HEK293 (cell line): Measurements from ENCODE around the gene UFSP2.

Experiments used
- CTCF ChIA-PET: fragments of 350-600 bp; formaldehyde crosslinking; extraction: SDS; loops from one replicate; lab custom pipeline; 2021; ENCODE audit warnings: antibody characterized with exemption; lab: Yijun Ruan, JAX
- POLR2A ChIA-PET: fragments of 300-600 bp; formaldehyde crosslinking; extraction: SDS; loops from one replicate; lab custom pipeline; 2020; ENCODE audit warnings: antibody characterized with exemption, inconsistent platforms; lab: Yijun Ruan, JAX
- H3K27ac ChIP-seq: fragments of 200-500 bp; sonication (Bioruptor generic); 2 replicates; pipeline ENCODE4 v1.5.1; 2014; ENCODE audit warnings: low read depth, low read length, control low read depth, inconsistent platforms; ENCODE audit errors: extremely low read depth
- H3K36me3 ChIP-seq, 2 experiments: fragments of 200-500 bp in 1 of 2; sonication (Bioruptor generic) in 1 of 2; 1 replicate in 1 of 2; 2 replicates in 1 of 2; pipeline ENCODE4 v1.5.1; 2014 to 2017; ENCODE audit warnings: inconsistent platforms in 2 of 2, low read length in 2 of 2; ENCODE audit not compliant: control insufficient read depth in 2 of 2, insufficient read depth in 1 of 2
- H3K4me1 ChIP-seq: fragments of 200-500 bp; sonication (Bioruptor generic); 2 replicates; pipeline ENCODE4 v1.5.1; 2014; ENCODE audit warnings: mild to moderate bottlenecking, low read length, inconsistent platforms; ENCODE audit not compliant: control insufficient read depth, insufficient read depth
- H3K4me3 ChIP-seq: 2 replicates; pipeline ENCODE4 v1.5.1; 2011; ENCODE audit warnings: low read depth, mild to moderate bottlenecking, control low read depth, low read length, moderate library complexity
- H3K9me3 ChIP-seq: fragments of 200-500 bp; sonication (Bioruptor generic); 2 replicates; pipeline ENCODE4 v1.5.1; 2014; ENCODE audit warnings: low read depth, low read length, inconsistent platforms; ENCODE audit not compliant: control insufficient read depth, insufficient read depth
- GLIS1 ChIP-seq: fragments of 450-650 bp; formaldehyde crosslinking; IDR thresholded peaks from 2 replicates; pipeline ENCODE4 v1.5.1; 2016; ENCODE audit warnings: missing biosample characterization, missing genetic modification characterization
- GLIS2 ChIP-seq: fragments of 450-650 bp; formaldehyde crosslinking; IDR thresholded peaks from 2 replicates; pipeline ENCODE4 v1.5.1; 2016; ENCODE audit warnings: missing biosample characterization, missing genetic modification characterization
- HOXA7 ChIP-seq: sonication (generic); formaldehyde crosslinking; IDR thresholded peaks from 2 replicates; pipeline ENCODE4 v1.8.1; 2022; ENCODE audit warnings: missing genetic modification reagents, borderline replicate concordance
- SP3 ChIP-seq: fragments of 450-650 bp; formaldehyde crosslinking; IDR thresholded peaks from 2 replicates; pipeline ENCODE4 v1.5.1; 2016; ENCODE audit warnings: missing biosample characterization, missing genetic modification characterization
- ZBTB1 ChIP-seq: fragments of 450-650 bp; formaldehyde crosslinking; IDR thresholded peaks from 2 replicates; pipeline ENCODE4 v1.5.1; 2016; ENCODE audit warnings: missing biosample characterization, missing genetic modification characterization
- ZEB2 ChIP-seq: fragments of 450-650 bp; formaldehyde crosslinking; IDR thresholded peaks from 2 replicates; pipeline ENCODE4 v1.5.1; 2016; ENCODE audit warnings: missing biosample characterization, missing genetic modification characterization
- ZFP37 ChIP-seq: fragments of 450-650 bp; formaldehyde crosslinking; IDR thresholded peaks from 2 replicates; pipeline ENCODE4 v1.5.1; 2016; ENCODE audit warnings: missing biosample characterization, missing genetic modification characterization
- ZNF114 ChIP-seq: fragments of 450-650 bp; formaldehyde crosslinking; IDR thresholded peaks from 2 replicates; pipeline ENCODE4 v1.5.0; 2017; ENCODE audit warnings: missing biosample characterization, missing genetic modification characterization
- ZNF169 ChIP-seq: fragments of 450-650 bp; formaldehyde crosslinking; IDR thresholded peaks from 2 replicates; pipeline ENCODE4 v1.5.1; 2016; ENCODE audit warnings: missing biosample characterization, missing genetic modification characterization
- ZNF175 ChIP-seq: fragments of 450-650 bp; formaldehyde crosslinking; IDR thresholded peaks from 2 replicates; pipeline ENCODE4 v1.5.1; 2016; ENCODE audit warnings: missing biosample characterization, missing genetic modification characterization
- ZNF211 ChIP-seq: fragments of 450-650 bp; formaldehyde crosslinking; IDR thresholded peaks from 2 replicates; pipeline ENCODE4 v1.5.1; 2016; ENCODE audit warnings: low read depth, missing biosample characterization, missing genetic modification characterization
- ZNF311 ChIP-seq: fragments of 450-650 bp; formaldehyde crosslinking; IDR thresholded peaks from 2 replicates; pipeline ENCODE4 v1.5.1; 2017; ENCODE audit warnings: missing biosample characterization, missing genetic modification characterization, borderline replicate concordance
- ZNF324 ChIP-seq: fragments of 450-650 bp; formaldehyde crosslinking; IDR thresholded peaks from 2 replicates; pipeline ENCODE4 v1.5.1; 2016; ENCODE audit warnings: missing biosample characterization, missing genetic modification characterization
- ZNF433 ChIP-seq: fragments of 450-650 bp; formaldehyde crosslinking; IDR thresholded peaks from 2 replicates; pipeline ENCODE4 v1.5.1; 2016; ENCODE audit warnings: missing biosample characterization, missing genetic modification characterization, low read depth
- ZNF473 ChIP-seq: fragments of 450-650 bp; formaldehyde crosslinking; IDR thresholded peaks from 2 replicates; pipeline ENCODE4 v1.5.1; 2017; ENCODE audit warnings: missing biosample characterization, missing genetic modification characterization
- ZNF571 ChIP-seq: fragments of 450-650 bp; formaldehyde crosslinking; IDR thresholded peaks from 2 replicates; pipeline ENCODE4 v1.5.0; 2017; ENCODE audit warnings: missing biosample characterization, missing genetic modification characterization
- ZNF621 ChIP-seq: fragments of 450-650 bp; formaldehyde crosslinking; IDR thresholded peaks from 2 replicates; pipeline ENCODE4 v1.5.1; 2017; ENCODE audit warnings: missing biosample characterization, missing genetic modification characterization
- ZNF623 ChIP-seq: fragments of 450-650 bp; formaldehyde crosslinking; IDR thresholded peaks from 2 replicates; pipeline ENCODE4 v1.5.1; 2016; ENCODE audit warnings: missing biosample characterization, missing genetic modification characterization
- ZNF776 ChIP-seq: fragments of 450-650 bp; formaldehyde crosslinking; IDR thresholded peaks from 2 replicates; pipeline ENCODE4 v1.5.0; 2017; ENCODE audit warnings: missing biosample characterization, missing genetic modification characterization, borderline replicate concordance
- ZNF843 ChIP-seq: fragments of 450-650 bp; formaldehyde crosslinking; IDR thresholded peaks from 2 replicates; pipeline ENCODE4 v1.5.1; 2016; ENCODE audit warnings: missing biosample characterization, missing genetic modification characterization
- ZSCAN23 ChIP-seq: fragments of 450-650 bp; formaldehyde crosslinking; IDR thresholded peaks from 2 replicates; pipeline ENCODE4 v1.5.1; 2016; ENCODE audit warnings: missing biosample characterization, missing genetic modification characterization
- TF ChIP-seq, protein P1 (sequence below): fragments of 450-650 bp; formaldehyde crosslinking; IDR thresholded peaks from 2 replicates; pipeline ENCODE4 v1.5.1; 2016; ENCODE audit warnings: missing biosample characterization, missing genetic modification characterization
- TF ChIP-seq, protein P2 (sequence below): fragments of 450-650 bp; formaldehyde crosslinking; IDR thresholded peaks from 2 replicates; pipeline ENCODE4 v1.5.1; 2016; ENCODE audit warnings: missing biosample characterization, missing genetic modification characterization
- TF ChIP-seq, protein P3 (sequence below): fragments of 450-650 bp; IDR thresholded peaks from 2 replicates; pipeline ENCODE4 v1.5.1; 2018; ENCODE audit warnings: missing biosample characterization, missing genetic modification characterization
- TF ChIP-seq, protein P4 (sequence below): fragments of 450-650 bp; formaldehyde crosslinking; IDR thresholded peaks from 2 replicates; pipeline ENCODE4 v1.5.1; 2017; ENCODE audit warnings: missing biosample characterization, missing genetic modification characterization
- TF ChIP-seq, protein P5 (sequence below): fragments of 450-650 bp; formaldehyde crosslinking; IDR thresholded peaks from 2 replicates; pipeline ENCODE4 v1.5.1; 2016; ENCODE audit warnings: missing biosample characterization, missing genetic modification characterization
- TF ChIP-seq, protein P6 (sequence below): fragments of 450-650 bp; formaldehyde crosslinking; IDR thresholded peaks from 2 replicates; pipeline ENCODE4 v1.5.1; 2017; ENCODE audit warnings: missing biosample characterization, missing genetic modification characterization
- TF ChIP-seq, protein P7 (sequence below): fragments of 450-650 bp; formaldehyde crosslinking; optimal IDR thresholded peaks from 2 replicates; pipeline ENCODE3; 2016; ENCODE audit warnings: missing biosample characterization, mild to moderate bottlenecking, missing genetic modification characterization

The UFSP2 gene

DNA sequence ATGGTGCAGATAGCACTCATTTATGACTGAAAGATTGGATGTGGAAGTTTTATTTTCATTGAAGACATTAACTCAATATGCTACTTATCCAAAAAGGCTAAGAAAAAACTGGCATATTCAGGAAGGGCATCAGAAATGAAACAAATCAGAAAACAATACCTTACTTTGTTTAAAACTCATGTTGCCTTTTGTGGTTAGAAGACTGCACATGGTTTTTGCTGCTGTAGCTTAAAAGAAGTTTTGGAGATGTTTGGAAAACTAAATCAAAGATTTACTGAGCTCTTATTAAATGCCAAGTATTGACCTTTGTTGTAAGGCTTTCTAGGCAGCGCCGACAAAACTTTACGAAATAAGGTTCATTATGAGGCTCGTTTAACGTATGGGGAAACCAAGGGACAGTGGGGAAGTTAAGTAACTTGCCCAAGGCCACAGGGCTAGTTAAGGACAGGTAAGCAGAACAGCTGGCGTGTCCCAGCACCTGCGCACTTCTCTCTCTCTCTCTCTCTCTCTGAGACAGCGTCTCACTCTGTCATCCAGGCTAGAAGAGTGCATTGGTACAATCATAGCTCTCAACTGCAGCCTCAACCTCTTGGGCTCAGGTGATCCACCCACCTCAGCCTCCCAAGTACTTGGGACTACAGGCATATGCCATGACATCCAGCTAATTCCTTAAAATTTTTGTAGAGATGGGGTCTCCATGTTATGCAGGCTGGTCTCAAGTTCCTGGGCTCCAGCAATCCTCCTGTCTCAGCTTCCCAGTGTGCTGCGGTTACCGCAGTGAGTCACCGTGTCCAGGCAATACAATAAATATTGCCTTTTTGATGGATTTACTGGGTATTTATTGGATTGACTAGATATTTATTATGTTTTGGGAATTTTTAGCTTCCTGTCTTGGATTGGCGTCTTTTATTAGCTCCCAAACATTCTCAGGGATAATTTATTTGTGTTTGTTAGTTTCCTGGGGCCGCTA, 46.2 kb downstream of the UFSP2 start:
- no peaks in the 10 kb centered on the region for H3K4me1 ChIP-seq
- no peak for TF ChIP-seq ZNF175
- no peak for TF ChIP-seq ZNF169 (tag by site-specific recombination)
- TF ChIP-seq, protein P1, sequence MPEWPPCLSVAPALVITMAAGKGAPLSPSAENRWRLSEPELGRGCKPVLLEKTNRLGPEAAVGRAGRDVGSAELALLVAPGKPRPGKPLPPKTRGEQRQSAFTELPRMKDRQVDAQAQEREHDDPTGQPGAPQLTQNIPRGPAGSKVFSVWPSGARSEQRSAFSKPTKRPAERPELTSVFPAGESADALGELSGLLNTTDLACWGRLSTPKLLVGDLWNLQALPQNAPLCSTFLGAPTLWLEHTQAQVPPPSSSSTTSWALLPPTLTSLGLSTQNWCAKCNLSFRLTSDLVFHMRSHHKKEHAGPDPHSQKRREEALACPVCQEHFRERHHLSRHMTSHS, result no peak
- TF ChIP-seq, protein P2, sequence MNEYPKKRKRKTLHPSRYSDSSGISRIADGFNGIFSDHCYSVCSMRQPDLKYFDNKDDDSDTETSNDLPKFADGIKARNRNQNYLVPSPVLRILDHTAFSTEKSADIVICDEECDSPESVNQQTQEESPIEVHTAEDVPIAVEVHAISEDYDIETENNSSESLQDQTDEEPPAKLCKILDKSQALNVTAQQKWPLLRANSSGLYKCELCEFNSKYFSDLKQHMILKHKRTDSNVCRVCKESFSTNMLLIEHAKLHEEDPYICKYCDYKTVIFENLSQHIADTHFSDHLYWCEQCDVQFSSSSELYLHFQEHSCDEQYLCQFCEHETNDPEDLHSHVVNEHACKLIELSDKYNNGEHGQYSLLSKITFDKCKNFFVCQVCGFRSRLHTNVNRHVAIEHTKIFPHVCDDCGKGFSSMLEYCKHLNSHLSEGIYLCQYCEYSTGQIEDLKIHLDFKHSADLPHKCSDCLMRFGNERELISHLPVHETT (tag by site-specific recombination), result no peak
- TF ChIP-seq ZNF621 (tag by site-specific recombination), result no peak
- no peak for TF ChIP-seq ZNF211
- TF ChIP-seq SP3 (tag by site-specific recombination), result no peak
- no peak for TF ChIP-seq ZNF623
- TF ChIP-seq ZNF114, result no peak
- TF ChIP-seq ZNF843 (tag by site-specific recombination), result no peak
- no peak for TF ChIP-seq ZSCAN23 (tag by site-specific recombination)
- no peak for TF ChIP-seq ZEB2 (tag by site-specific recombination)
- TF ChIP-seq ZFP37 (tag by site-specific recombination), result no peak
- no peak for TF ChIP-seq GLIS2 (tag by site-specific recombination)
- TF ChIP-seq ZNF311 (tag by site-specific recombination), result no peak
- TF ChIP-seq ZNF473, result no peak
- TF ChIP-seq HOXA7 (CRISPR knock-in tag), result no peak
- TF ChIP-seq ZNF324 (tag by site-specific recombination), result no peak
- TF ChIP-seq, protein P3, sequence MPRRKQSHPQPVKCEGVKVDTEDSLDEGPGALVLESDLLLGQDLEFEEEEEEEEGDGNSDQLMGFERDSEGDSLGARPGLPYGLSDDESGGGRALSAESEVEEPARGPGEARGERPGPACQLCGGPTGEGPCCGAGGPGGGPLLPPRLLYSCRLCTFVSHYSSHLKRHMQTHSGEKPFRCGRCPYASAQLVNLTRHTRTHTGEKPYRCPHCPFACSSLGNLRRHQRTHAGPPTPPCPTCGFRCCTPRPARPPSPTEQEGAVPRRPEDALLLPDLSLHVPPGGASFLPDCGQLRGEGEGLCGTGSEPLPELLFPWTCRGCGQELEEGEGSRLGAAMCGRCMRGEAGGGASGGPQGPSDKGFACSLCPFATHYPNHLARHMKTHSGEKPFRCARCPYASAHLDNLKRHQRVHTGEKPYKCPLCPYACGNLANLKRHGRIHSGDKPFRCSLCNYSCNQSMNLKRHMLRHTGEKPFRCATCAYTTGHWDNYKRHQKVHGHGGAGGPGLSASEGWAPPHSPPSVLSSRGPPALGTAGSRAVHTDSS (tag by site-specific recombination), result no peak
- TF ChIP-seq, all 188 proteins: peak for 0
- H3K4me3 ChIP-seq, result no peak overlapping the region
- H3K36me3 ChIP-seq, result peaks cover 0 to 22% of the 10 kb centered on the region in 2 experiments; a peak in 1 of 3 replicates
- ChIA-PET POLR2A (no interaction called here), CTCF (no interaction called here)
- H3K27ac ChIP-seq, result no peak overlapping the region
- H3K9me3 ChIP-seq, result no peaks in the 10 kb centered on the region

DNA sequence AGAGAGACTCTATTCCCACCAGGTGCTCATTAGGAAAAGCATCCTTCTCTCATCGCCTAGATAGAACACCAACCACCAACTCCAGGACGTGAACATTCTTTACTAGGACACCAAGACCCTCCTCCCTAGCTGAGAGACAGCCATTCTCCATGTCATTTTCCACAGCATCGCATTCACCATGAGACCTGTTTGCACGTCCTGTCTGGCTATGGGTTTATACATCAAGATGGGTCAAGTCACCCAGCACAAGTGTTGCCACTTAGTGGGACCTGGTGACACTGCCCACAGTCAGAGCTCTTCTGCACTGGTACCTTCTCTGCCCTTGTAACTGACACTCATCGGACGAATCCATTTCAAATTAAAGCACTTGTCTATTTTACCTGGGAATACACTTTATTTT, 47.5 kb downstream of the UFSP2 start:
- Histone ChIP-seq H3K4me1 (no peaks in the 10 kb centered on the region), H3K9me3 (no peaks in the 10 kb centered on the region), H3K27ac (no peak overlapping the region), H3K36me3 (peaks cover 0 to 24% of the 10 kb centered on the region in 2 experiments; a peak in 1 of 3 replicates), H3K4me3 (no peak overlapping the region)
- ChIA-PET CTCF (no interaction called here), POLR2A (no interaction called here)
- TF ChIP-seq ZNF433 (tag by site-specific recombination), result no peak
- TF ChIP-seq ZBTB1 (tag by site-specific recombination), result no peak
- TF ChIP-seq, protein P4, sequence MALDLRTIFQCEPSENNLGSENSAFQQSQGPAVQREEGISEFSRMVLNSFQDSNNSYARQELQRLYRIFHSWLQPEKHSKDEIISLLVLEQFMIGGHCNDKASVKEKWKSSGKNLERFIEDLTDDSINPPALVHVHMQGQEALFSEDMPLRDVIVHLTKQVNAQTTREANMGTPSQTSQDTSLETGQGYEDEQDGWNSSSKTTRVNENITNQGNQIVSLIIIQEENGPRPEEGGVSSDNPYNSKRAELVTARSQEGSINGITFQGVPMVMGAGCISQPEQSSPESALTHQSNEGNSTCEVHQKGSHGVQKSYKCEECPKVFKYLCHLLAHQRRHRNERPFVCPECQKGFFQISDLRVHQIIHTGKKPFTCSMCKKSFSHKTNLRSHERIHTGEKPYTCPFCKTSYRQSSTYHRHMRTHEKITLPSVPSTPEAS (tag by site-specific recombination), result no peak
- TF ChIP-seq, protein P5, sequence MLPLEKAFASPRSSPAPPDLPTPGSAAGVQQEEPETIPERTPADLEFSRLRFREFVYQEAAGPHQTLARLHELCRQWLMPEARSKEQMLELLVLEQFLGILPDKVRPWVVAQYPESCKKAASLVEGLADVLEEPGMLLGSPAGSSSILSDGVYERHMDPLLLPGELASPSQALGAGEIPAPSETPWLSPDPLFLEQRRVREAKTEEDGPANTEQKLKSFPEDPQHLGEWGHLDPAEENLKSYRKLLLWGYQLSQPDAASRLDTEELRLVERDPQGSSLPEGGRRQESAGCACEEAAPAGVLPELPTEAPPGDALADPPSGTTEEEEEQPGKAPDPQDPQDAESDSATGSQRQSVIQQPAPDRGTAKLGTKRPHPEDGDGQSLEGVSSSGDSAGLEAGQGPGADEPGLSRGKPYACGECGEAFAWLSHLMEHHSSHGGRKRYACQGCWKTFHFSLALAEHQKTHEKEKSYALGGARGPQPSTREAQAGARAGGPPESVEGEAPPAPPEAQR (tag by site-specific recombination), result no peak
- TF ChIP-seq ZNF571 (tag by site-specific recombination), result no peak
- no peak for TF ChIP-seq GLIS1 (tag by site-specific recombination)
- TF ChIP-seq, protein P6, sequence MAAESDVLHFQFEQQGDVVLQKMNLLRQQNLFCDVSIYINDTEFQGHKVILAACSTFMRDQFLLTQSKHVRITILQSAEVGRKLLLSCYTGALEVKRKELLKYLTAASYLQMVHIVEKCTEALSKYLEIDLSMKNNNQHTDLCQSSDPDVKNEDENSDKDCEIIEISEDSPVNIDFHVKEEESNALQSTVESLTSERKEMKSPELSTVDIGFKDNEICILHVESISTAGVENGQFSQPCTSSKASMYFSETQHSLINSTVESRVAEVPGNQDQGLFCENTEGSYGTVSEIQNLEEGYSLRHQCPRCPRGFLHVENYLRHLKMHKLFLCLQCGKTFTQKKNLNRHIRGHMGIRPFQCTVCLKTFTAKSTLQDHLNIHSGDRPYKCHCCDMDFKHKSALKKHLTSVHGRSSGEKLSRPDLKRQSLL (tag by site-specific recombination), result no peak
- TF ChIP-seq, protein P7, sequence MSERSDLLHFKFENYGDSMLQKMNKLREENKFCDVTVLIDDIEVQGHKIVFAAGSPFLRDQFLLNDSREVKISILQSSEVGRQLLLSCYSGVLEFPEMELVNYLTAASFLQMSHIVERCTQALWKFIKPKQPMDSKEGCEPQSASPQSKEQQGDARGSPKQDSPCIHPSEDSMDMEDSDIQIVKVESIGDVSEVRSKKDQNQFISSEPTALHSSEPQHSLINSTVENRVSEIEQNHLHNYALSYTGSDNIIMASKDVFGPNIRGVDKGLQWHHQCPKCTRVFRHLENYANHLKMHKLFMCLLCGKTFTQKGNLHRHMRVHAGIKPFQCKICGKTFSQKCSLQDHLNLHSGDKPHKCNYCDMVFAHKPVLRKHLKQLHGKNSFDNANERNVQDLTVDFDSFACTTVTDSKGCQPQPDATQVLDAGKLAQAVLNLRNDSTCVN (tag by site-specific recombination), result no peak
- no peak for TF ChIP-seq ZNF776 (tag by site-specific recombination)
